ENCODE measurements around the gene MAD1L1.

- no peak for TF ChIP-seq CTCF (IDR thresholded peaks at IDR 0.05)
- TF ChIP-seq EP300 (IDR thresholded peaks at IDR 0.05) = no peak
- TF ChIP-seq POLR2A (IDR thresholded peaks at IDR 0.05) = no peak
- TF ChIP-seq POLR2AphosphoS5 (IDR thresholded peaks at IDR 0.05) = no peak
Observed at GRCh38 chr7:1848013-1848640, 384.6 kb downstream of the MAD1L1 start.
